Testis (tissue), 3 donors: Measurements from ENCODE around the gene DLG2. TPM values are rescaled to one million over a fixed set of nuclear protein-coding genes. Genes with fewer than 3 reads are reported as not detected.

Experiments used
- DNase-seq: peaks from one replicate; pipeline ENCODE4 v3.0.0-alpha.2; 2019
- H3K27ac ChIP-seq, 2 donors: fragments of 200-600 bp; sonication (generic); one replicate each; pipeline ENCODE4 v1.5.1; 2019
- H3K27me3 ChIP-seq: fragments of 200-600 bp; sonication (generic); one replicate; pipeline ENCODE4 v1.5.1; 2019
- H3K36me3 ChIP-seq: fragments of 200-600 bp; sonication (generic); one replicate; pipeline ENCODE4 v1.5.1; 2017; ENCODE audit warnings: low read depth; ENCODE audit errors: missing control alignments
- H3K4me1 ChIP-seq: fragments of 200-600 bp; sonication (generic); one replicate; pipeline ENCODE4 v1.5.1; 2019
- H3K4me3 ChIP-seq, 2 donors: fragments of 200-600 bp; sonication (generic); one replicate each; pipeline ENCODE4 v1.5.1; 2017 to 2019
- H3K9me3 ChIP-seq: fragments of 200-600 bp; sonication (generic); one replicate; pipeline ENCODE4 v1.5.1; 2017
- CTCF ChIP-seq, 3 experiments: fragments of 450-650 bp in 2 of 3; fragments of 200-600 bp in 1 of 3; sonication (generic) in 1 of 3; IDR thresholded peaks; one replicate each; pipeline ENCODE4 v1.5.1; 2016 to 2019; ENCODE audit warnings: antibody characterized with exemption in 3 of 3, mild to moderate bottlenecking in 2 of 3, moderate library complexity in 1 of 3
- POLR2A ChIP-seq: fragments of 450-650 bp; IDR thresholded peaks from one replicate; pipeline ENCODE4 v1.6.1; 2017; ENCODE audit warnings: antibody characterized with exemption, mild to moderate bottlenecking, moderate library complexity
- WGBS, 2 donors: methylation state at CpG; one replicate each; pipeline ENCODE4 v1.1.5; 2018; 5-methylcytosine and 5-hydroxymethylcytosine counted together
- intact Hi-C: fragments of 100-400 bp; cut with DNase I; formaldehyde crosslinking; loops from one replicate; pipeline ENCODE4 v1.15.1; 2023; ENCODE audit warnings: low total_unique reads
- polyA plus RNA-seq: library from polyadenylated mRNA; stranded (reverse); fragments of 350-450 nt; fragmentation: Illumina TruSeq; extraction: RNeasy Lipid Tissue Mini Kit (QIAGEN cat#74804); gene quantifications from one replicate; pipeline ENCODE4 v1.2.3, GENCODE V29; 2014; ENCODE audit warnings: low read depth, low replicate concordance; ENCODE audit not compliant: insufficient read depth
- total RNA-seq, 2 donors: library from RNA; depleted of rRNA; stranded (reverse); fragments of >200 nt; gene quantifications; one replicate each; pipeline ENCODE4 v1.2.3, GENCODE V29; 2016

DLG2 gene
- total and polyA plus RNA-seq, 3 donors from 2014 or later = 13.8 to 23.0 (median 14.1) TPM

- no peak for DNase-seq
- Histone ChIP-seq H3K4me3 (no peak overlapping the region), H3K9me3 (no peaks in the 10 kb centered on the region), H3K27ac (no peak overlapping the region), H3K27me3 (no peaks in the 10 kb centered on the region), H3K4me1 (no peaks in the 10 kb centered on the region), H3K36me3 (no peaks in the 10 kb centered on the region)
- intact Hi-C loops = no loop called here
- TF ChIP-seq CTCF (IDR thresholded peaks at IDR 0.05) (no peak), POLR2A (no peak)
- 93% methylated on average over 6 of the region's 6 CpGs for WGBS, 2 donors
Measured at GRCh38 chr11:83924795-83925542, 1702.2 kb downstream of the DLG2 start.

- H3K9me3 ChIP-seq = no peaks in the 10 kb centered on the region
- no peak overlapping the region for H3K4me3 ChIP-seq
- intact Hi-C loops = no loop called here
- no peaks in the 10 kb centered on the region for H3K36me3 ChIP-seq
- no peak for DNase-seq
- WGBS, 2 donors = 71% methylated on average over 1 of the region's 1 CpG
- no peak overlapping the region for H3K27ac ChIP-seq
- TF ChIP-seq POLR2A (no peak), CTCF (IDR thresholded peaks at IDR 0.05) (no peak)
- no peaks in the 10 kb centered on the region for H3K4me1 ChIP-seq
- no peaks in the 10 kb centered on the region for H3K27me3 ChIP-seq
Measured at GRCh38 chr11:83923961-83924360, 1703.2 kb downstream of the DLG2 start.

- H3K4me1 ChIP-seq = no peaks in the 10 kb centered on the region
- TF ChIP-seq POLR2A (no peak), CTCF (IDR thresholded peaks at IDR 0.05) (no peak)
- no peaks in the 10 kb centered on the region for H3K9me3 ChIP-seq
- no peak overlapping the region for H3K4me3 ChIP-seq
- no peaks in the 10 kb centered on the region for H3K27me3 ChIP-seq
- no peaks in the 10 kb centered on the region for H3K36me3 ChIP-seq
- WGBS, 2 donors = 80 to 81% methylated on average over 1 of the region's 1 CpG
- DNase-seq = no peak
- H3K27ac ChIP-seq = no peak overlapping the region
- intact Hi-C loops = no loop called here
Measured at GRCh38 chr11:83922953-83923352, 1704.2 kb downstream of the DLG2 start.

GRCh38 chr11:83922318-83922717 is 1704.8 kb downstream of the DLG2 start:
- DNase-seq = no peak
- H3K4me3 ChIP-seq = no peak overlapping the region
- TF ChIP-seq CTCF (IDR thresholded peaks at IDR 0.05) (no peak), POLR2A (no peak)
- 63 to 66% methylated on average over 4 of the region's 4 CpGs for WGBS, 2 donors
- no peaks in the 10 kb centered on the region for H3K9me3 ChIP-seq
- H3K27me3 ChIP-seq = no peaks in the 10 kb centered on the region
- intact Hi-C loops = no loop called here
- H3K27ac ChIP-seq = no peak overlapping the region
- no peaks in the 10 kb centered on the region for H3K36me3 ChIP-seq
- H3K4me1 ChIP-seq = no peaks in the 10 kb centered on the region
